ENCODE measurements around the gene RTF2. TPM values are rescaled to one million over a fixed set of nuclear protein-coding genes. Genes with fewer than 3 reads are reported as not detected.

The RTF2 gene
- total and polyA plus RNA-seq, 2 experiments from 2014 or later = 28.2 to 53.7 TPM

- no peak for TF ChIP-seq ZNF331 (CRISPR knock-in tag; IDR thresholded peaks at IDR 0.05; ENCODE audit: low read depth)
- no peak for TF ChIP-seq JUNB (IDR thresholded peaks at IDR 0.05; ENCODE audit: unreplicated experiment)
- TF ChIP-seq STAT1 (IDR thresholded peaks at IDR 0.05; ENCODE audit: unreplicated experiment) = no peak
- TF ChIP-seq EZH2 (IDR thresholded peaks at IDR 0.05; ENCODE audit: low read depth, unreplicated experiment) = no peak
These were observed 72.0 kb downstream of the RTF2 start (continued) for GRCh38 chr20:56540415-56540814.

DNA sequence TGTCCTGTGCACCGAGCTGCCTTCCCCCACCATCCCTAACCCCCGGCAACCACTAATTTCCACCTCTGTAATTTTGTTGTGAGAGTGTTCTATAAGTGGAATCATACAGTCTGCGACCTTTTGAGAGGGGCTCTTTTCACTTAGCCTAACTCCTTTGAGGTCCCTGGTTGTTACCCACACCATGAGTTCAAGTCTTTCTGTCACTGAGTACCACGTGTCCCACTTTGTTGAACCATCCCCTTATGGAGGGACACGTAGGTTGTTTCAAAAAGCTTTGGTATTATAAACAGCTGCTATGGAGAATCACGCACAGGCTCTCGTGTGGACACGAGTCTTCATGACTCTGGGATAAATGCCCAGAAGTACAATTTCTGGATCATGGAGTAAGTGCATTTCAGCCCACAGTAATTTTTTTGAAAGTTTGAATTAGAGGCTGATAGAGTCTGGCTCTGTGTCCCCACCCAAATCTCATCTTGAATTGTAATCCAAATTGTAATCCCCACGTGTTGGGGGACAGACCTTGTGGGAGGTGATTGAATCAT is 74.1 kb downstream of the RTF2 start:
- H3F3A ChIP-seq (replicated peaks; ENCODE audit: low read depth) = no peaks in the 10 kb centered on the region
- no peak overlapping the region for H3K4me3 ChIP-seq
- no peaks in the 10 kb centered on the region for H3K9me2 ChIP-seq (ENCODE audit: insufficient read depth)
- H4K20me1 ChIP-seq (replicated peaks; ENCODE audit: insufficient read depth) = no peaks in the 10 kb centered on the region
- Mint-ChIP-seq H3K4me3 (no peak overlapping the region), H3K27me3 (ENCODE audit: insufficient read depth, low read depth, poor library complexity) (no peaks in the 10 kb centered on the region), H3K4me1 (no peaks in the 10 kb centered on the region), H3K27ac (no peak overlapping the region), H3K36me3 (ENCODE audit: low read depth) (no peaks in the 10 kb centered on the region), H3K9me3 (no peaks in the 10 kb centered on the region)
- H3K79me2 ChIP-seq (replicated peaks; ENCODE audit: insufficient read depth) = no peaks in the 10 kb centered on the region
- no peak overlapping the region for H2AFZ ChIP-seq
- H3K36me3 ChIP-seq (ENCODE audit: insufficient read depth) = no peaks in the 10 kb centered on the region
- no peak overlapping the region for H3K27ac ChIP-seq (ENCODE audit: low read depth)
- TF ChIP-seq EZH2 (IDR thresholded peaks at IDR 0.05; ENCODE audit: low read depth, unreplicated experiment) = no peak
- no peak for TF ChIP-seq ZNF331 (CRISPR knock-in tag; IDR thresholded peaks at IDR 0.05; ENCODE audit: low read depth)
- TF ChIP-seq EZH2phosphoT487 (IDR thresholded peaks at IDR 0.05; ENCODE audit: unreplicated experiment) = no peak
- TF ChIP-seq ZNF114 (CRISPR knock-in tag; IDR thresholded peaks at IDR 0.05) = no peak
- no peak for TF ChIP-seq NANOG (IDR thresholded peaks at IDR 0.05; ENCODE audit: borderline replicate concordance)
- TF ChIP-seq, protein P1, sequence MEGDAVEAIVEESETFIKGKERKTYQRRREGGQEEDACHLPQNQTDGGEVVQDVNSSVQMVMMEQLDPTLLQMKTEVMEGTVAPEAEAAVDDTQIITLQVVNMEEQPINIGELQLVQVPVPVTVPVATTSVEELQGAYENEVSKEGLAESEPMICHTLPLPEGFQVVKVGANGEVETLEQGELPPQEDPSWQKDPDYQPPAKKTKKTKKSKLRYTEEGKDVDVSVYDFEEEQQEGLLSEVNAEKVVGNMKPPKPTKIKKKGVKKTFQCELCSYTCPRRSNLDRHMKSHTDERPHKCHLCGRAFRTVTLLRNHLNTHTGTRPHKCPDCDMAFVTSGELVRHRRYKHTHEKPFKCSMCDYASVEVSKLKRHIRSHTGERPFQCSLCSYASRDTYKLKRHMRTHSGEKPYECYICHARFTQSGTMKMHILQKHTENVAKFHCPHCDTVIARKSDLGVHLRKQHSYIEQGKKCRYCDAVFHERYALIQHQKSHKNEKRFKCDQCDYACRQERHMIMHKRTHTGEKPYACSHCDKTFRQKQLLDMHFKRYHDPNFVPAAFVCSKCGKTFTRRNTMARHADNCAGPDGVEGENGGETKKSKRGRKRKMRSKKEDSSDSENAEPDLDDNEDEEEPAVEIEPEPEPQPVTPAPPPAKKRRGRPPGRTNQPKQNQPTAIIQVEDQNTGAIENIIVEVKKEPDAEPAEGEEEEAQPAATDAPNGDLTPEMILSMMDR (conservative IDR thresholded peaks at IDR 0.05; ENCODE audit: low read depth in 2 of 2) = no peak
- no peak for TF ChIP-seq POLR2AphosphoS5 (IDR thresholded peaks at IDR 0.05; ENCODE audit: low read depth)
- TF ChIP-seq, protein P2, sequence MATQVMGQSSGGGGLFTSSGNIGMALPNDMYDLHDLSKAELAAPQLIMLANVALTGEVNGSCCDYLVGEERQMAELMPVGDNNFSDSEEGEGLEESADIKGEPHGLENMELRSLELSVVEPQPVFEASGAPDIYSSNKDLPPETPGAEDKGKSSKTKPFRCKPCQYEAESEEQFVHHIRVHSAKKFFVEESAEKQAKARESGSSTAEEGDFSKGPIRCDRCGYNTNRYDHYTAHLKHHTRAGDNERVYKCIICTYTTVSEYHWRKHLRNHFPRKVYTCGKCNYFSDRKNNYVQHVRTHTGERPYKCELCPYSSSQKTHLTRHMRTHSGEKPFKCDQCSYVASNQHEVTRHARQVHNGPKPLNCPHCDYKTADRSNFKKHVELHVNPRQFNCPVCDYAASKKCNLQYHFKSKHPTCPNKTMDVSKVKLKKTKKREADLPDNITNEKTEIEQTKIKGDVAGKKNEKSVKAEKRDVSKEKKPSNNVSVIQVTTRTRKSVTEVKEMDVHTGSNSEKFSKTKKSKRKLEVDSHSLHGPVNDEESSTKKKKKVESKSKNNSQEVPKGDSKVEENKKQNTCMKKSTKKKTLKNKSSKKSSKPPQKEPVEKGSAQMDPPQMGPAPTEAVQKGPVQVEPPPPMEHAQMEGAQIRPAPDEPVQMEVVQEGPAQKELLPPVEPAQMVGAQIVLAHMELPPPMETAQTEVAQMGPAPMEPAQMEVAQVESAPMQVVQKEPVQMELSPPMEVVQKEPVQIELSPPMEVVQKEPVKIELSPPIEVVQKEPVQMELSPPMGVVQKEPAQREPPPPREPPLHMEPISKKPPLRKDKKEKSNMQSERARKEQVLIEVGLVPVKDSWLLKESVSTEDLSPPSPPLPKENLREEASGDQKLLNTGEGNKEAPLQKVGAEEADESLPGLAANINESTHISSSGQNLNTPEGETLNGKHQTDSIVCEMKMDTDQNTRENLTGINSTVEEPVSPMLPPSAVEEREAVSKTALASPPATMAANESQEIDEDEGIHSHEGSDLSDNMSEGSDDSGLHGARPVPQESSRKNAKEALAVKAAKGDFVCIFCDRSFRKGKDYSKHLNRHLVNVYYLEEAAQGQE (IDR thresholded peaks at IDR 0.05; ENCODE audit: unreplicated experiment) = no peak
- TF ChIP-seq JUNB (IDR thresholded peaks at IDR 0.05; ENCODE audit: unreplicated experiment) = no peak
- TF ChIP-seq CREB1 (CRISPR knock-in tag; IDR thresholded peaks at IDR 0.05; ENCODE audit: low read depth) = no peak
- TF ChIP-seq ETS1 (IDR thresholded peaks at IDR 0.05) = no peak
- no peaks in the 10 kb centered on the region for H3K4me1 ChIP-seq (ENCODE audit: insufficient read depth)
- DNase-seq (ENCODE audit: low spot score) = no peak
- H3K4me2 ChIP-seq = no peak overlapping the region
- no peaks in the 10 kb centered on the region for H3K27me3 ChIP-seq (ENCODE audit: insufficient read depth)
- ATAC-seq = no peak
